ENCODE data around the gene PHKA2.
"Not testable (repeated sequence)": the region's sequence is repeated elsewhere in the genome, so short reads cannot be mapped to it uniquely, and the experiment has no call there.

Gene PHKA2

GRCh38 chrX:18855919-18856644 lies 127.8 kb downstream of the PHKA2 start:
- CTCF ChIA-PET = no interaction called here
- DNase-seq (ENCODE audit: extremely low spot score) = no peak
- no peak for TF ChIP-seq ARNT (IDR thresholded peaks at IDR 0.05)
- TF ChIP-seq L3MBTL2 (conservative IDR thresholded peaks at IDR 0.05) = no peak
- TF ChIP-seq TARDBP (IDR thresholded peaks at IDR 0.05) = no peak
- TF ChIP-seq CTBP1 (IDR thresholded peaks at IDR 0.05; ENCODE audit: borderline replicate concordance) = no peak
- TF ChIP-seq LEF1 (IDR thresholded peaks at IDR 0.05; ENCODE audit: borderline replicate concordance) = no peak
- TF ChIP-seq BHLHE40 (IDR thresholded peaks at IDR 0.05; ENCODE audit: borderline replicate concordance) = no peak
- TF ChIP-seq ZNF384 (IDR thresholded peaks at IDR 0.05) = no peak
- TF ChIP-seq SUZ12 (IDR thresholded peaks at IDR 0.05) = no peak
- no peak for TF ChIP-seq PKNOX1 (IDR thresholded peaks at IDR 0.05)
- TF ChIP-seq SP1 (IDR thresholded peaks at IDR 0.05) = no peak
- TF ChIP-seq HDGF (IDR thresholded peaks at IDR 0.05; ENCODE audit: borderline replicate concordance) = no peak
- TF ChIP-seq ELF4 (IDR thresholded peaks at IDR 0.05) = no peak
- TF ChIP-seq FOXA1 (IDR thresholded peaks at IDR 0.05) = no peak
- TF ChIP-seq NFRKB (IDR thresholded peaks at IDR 0.05) = no peak
- no peak for TF ChIP-seq FOXM1 (IDR thresholded peaks at IDR 0.05; ENCODE audit: borderline replicate concordance)
- no peak for TF ChIP-seq FOXK2 (IDR thresholded peaks at IDR 0.05)
- POLR2A ChIA-PET = no interaction called here

GRCh38 chrX:18847901-18848300 lies 136.0 kb downstream of the PHKA2 start:
- DNase-seq (ENCODE audit: extremely low spot score); CTCF ChIA-PET; POLR2A ChIA-PET: not testable (repeated sequence)
